ENCODE data around the gene GNAQ. TPM values are rescaled to one million over a fixed set of nuclear protein-coding genes. Genes with fewer than 3 reads are reported as not detected.

The GNAQ gene
- total and polyA plus RNA-seq, 3 donors from 2014 or later = 23.5 to 42.9 (median 39.4) TPM

- H3K27ac ChIP-seq = no peak overlapping the region
- H3K27me3 ChIP-seq = no peaks in the 10 kb centered on the region
- H3K36me3 ChIP-seq (ENCODE audit: low read depth, missing control alignments) = no peaks in the 10 kb centered on the region
- no peak overlapping the region for H3K4me3 ChIP-seq
- TF ChIP-seq CTCF (IDR thresholded peaks at IDR 0.05) (no peak), POLR2A (IDR thresholded peaks at IDR 0.05) (no peak)
- no peak for DNase-seq
- 54 to 69% methylated on average over 2 of the region's 2 CpGs for WGBS, 2 donors
- intact Hi-C loops (cut with DNase I; ENCODE audit: low total_unique reads) = no loop called here
- no peaks in the 10 kb centered on the region for H3K4me1 ChIP-seq
- no peaks in the 10 kb centered on the region for H3K9me3 ChIP-seq
Measured at GRCh38 chr9:77927265-77927664, 104.3 kb downstream of the GNAQ start.

GRCh38 chr9:77926371-77926878, 105.2 kb downstream of the GNAQ start:
- intact Hi-C loops (cut with DNase I; ENCODE audit: low total_unique reads) = no loop called here
- no peaks in the 10 kb centered on the region for H3K27me3 ChIP-seq

GRCh38 chr9:77922591-77922990, 109.0 kb downstream of the GNAQ start:
- Histone ChIP-seq H3K9me3 (no peaks in the 10 kb centered on the region), H3K27ac (peak overlapping the region in 1 of 2 donors; percentile 47), H3K36me3 (ENCODE audit: low read depth, missing control alignments) (no peaks in the 10 kb centered on the region), H3K27me3 (no peaks in the 10 kb centered on the region), H3K4me3 (no peak overlapping the region), H3K4me1 (no peaks in the 10 kb centered on the region)
- intact Hi-C loops (cut with DNase I; ENCODE audit: low total_unique reads) = no loop called here
- TF ChIP-seq CTCF (IDR thresholded peaks at IDR 0.05) (peak in 1 of 3 experiments; percentile 7), POLR2A (IDR thresholded peaks at IDR 0.05) (no peak)
- DNase-seq = peak; percentile 40
- 48 to 51% methylated on average over 5 of the region's 5 CpGs for WGBS, 2 donors

More at GRCh38 chr9:77926371-77926878, 105.2 kb downstream of the GNAQ start:
- Histone ChIP-seq H3K27ac (no peak overlapping the region), H3K4me1 (no peaks in the 10 kb centered on the region), H3K9me3 (no peaks in the 10 kb centered on the region), H3K4me3 (no peak overlapping the region), H3K36me3 (ENCODE audit: low read depth, missing control alignments) (no peaks in the 10 kb centered on the region)
- TF ChIP-seq POLR2A (IDR thresholded peaks at IDR 0.05) (no peak), CTCF (IDR thresholded peaks at IDR 0.05) (no peak)
- no peak for DNase-seq

- no peak for TF ChIP-seq CTCF (IDR thresholded peaks at IDR 0.05)
- no peak for TF ChIP-seq POLR2A (IDR thresholded peaks at IDR 0.05)
- no peak for DNase-seq
- no peak overlapping the region for H3K27ac ChIP-seq
- no peaks in the 10 kb centered on the region for H3K4me1 ChIP-seq
- H3K4me3 ChIP-seq = no peak overlapping the region
- no peaks in the 10 kb centered on the region for H3K27me3 ChIP-seq
- H3K36me3 ChIP-seq (ENCODE audit: low read depth, missing control alignments) = no peaks in the 10 kb centered on the region
- 75 to 86% methylated on average over 3 of the region's 3 CpGs for WGBS, 2 donors
- no peaks in the 10 kb centered on the region for H3K9me3 ChIP-seq
- intact Hi-C loops (cut with DNase I; ENCODE audit: low total_unique reads) = no loop called here
Measured at GRCh38 chr9:77917800-77918199, 113.8 kb downstream of the GNAQ start.

- H3K27me3 ChIP-seq = no peaks in the 10 kb centered on the region
- intact Hi-C loops (cut with DNase I; ENCODE audit: low total_unique reads) = no loop called here
- no peak overlapping the region for H3K4me3 ChIP-seq
- no peaks in the 10 kb centered on the region for H3K36me3 ChIP-seq (ENCODE audit: low read depth, missing control alignments)
- TF ChIP-seq POLR2A (IDR thresholded peaks at IDR 0.05) (no peak), CTCF (IDR thresholded peaks at IDR 0.05) (no peak)
- WGBS, 2 donors = 69 to 73% methylated on average over 3 of the region's 3 CpGs
- no peaks in the 10 kb centered on the region for H3K4me1 ChIP-seq
- peak overlapping the region in 1 of 2 donors; percentile 12 for H3K27ac ChIP-seq
- H3K9me3 ChIP-seq = no peaks in the 10 kb centered on the region
- DNase-seq = no peak
Measured at GRCh38 chr9:77916820-77917219, 114.8 kb downstream of the GNAQ start.

Measured in testis (tissue), 3 donors.